ENCODE results near the gene STX12. TPM values are rescaled to one million over a fixed set of nuclear protein-coding genes. Genes with fewer than 3 reads are reported as not detected.
"Not testable (repeated sequence)": the region's sequence is repeated elsewhere in the genome, so short reads cannot be mapped to it uniquely, and the experiment has no call there.

Gene STX12
- total RNA-seq, 2 donors from 2014 or later: 49.2 to 65.0 TPM

GRCh38 chr1:27864264-27864895 lies 91.4 kb downstream of the STX12 start:
- no peak overlapping the region for H3K4me3 ChIP-seq
- no peak for TF ChIP-seq CTCF (IDR thresholded peaks at IDR 0.05)
- H3K27ac ChIP-seq: peak overlapping the region; percentile 35
- intact Hi-C loops (cut with DNase I): no loop called here
- H3K36me3 ChIP-seq: no peaks in the 10 kb centered on the region
- no peaks in the 10 kb centered on the region for H3K4me1 ChIP-seq
- peak overlapping the region in 1 of 2 donors; percentile 12 for H3K9ac ChIP-seq (ENCODE audit: low read depth in 2 of 2, low read length in 2 of 2)
- no peak for DNase-seq
- H3K27me3 ChIP-seq: no peaks in the 10 kb centered on the region
- H3K9me3 ChIP-seq: no peaks in the 10 kb centered on the region

- intact Hi-C loops (cut with DNase I): no loop called here
- H3K9me3 ChIP-seq: no peaks in the 10 kb centered on the region
- H3K4me1 ChIP-seq: no peaks in the 10 kb centered on the region
- no peak for TF ChIP-seq CTCF (IDR thresholded peaks at IDR 0.05)
- H3K9ac ChIP-seq (ENCODE audit: low read depth in 2 of 2, low read length in 2 of 2): no peak overlapping the region
- DNase-seq: no peak
- no peaks in the 10 kb centered on the region for H3K36me3 ChIP-seq
- no peak overlapping the region for H3K27ac ChIP-seq
- no peaks in the 10 kb centered on the region for H3K27me3 ChIP-seq
- H3K4me3 ChIP-seq: no peak overlapping the region
These were observed 92.8 kb downstream of the STX12 start for GRCh38 chr1:27865821-27866220.

- intact Hi-C loops (cut with DNase I): no loop called here
- TF ChIP-seq CTCF (IDR thresholded peaks at IDR 0.05): no peak
- Histone ChIP-seq H3K4me1 (no peaks in the 10 kb centered on the region), H3K9me3 (no peaks in the 10 kb centered on the region), H3K36me3 (no peaks in the 10 kb centered on the region), H3K27me3 (no peaks in the 10 kb centered on the region), H3K9ac (ENCODE audit: low read depth in 2 of 2, low read length in 2 of 2) (no peak overlapping the region), H3K4me3 (no peak overlapping the region), H3K27ac (peak overlapping the region; percentile 53)
- DNase-seq: no peak
These were observed 95.5 kb downstream of the STX12 start for GRCh38 chr1:27868556-27868931.

- no peak for TF ChIP-seq CTCF (IDR thresholded peaks at IDR 0.05)
- Histone ChIP-seq H3K9ac (ENCODE audit: low read depth in 2 of 2, low read length in 2 of 2) (peak overlapping the region in 1 of 2 donors; percentile 14), H3K9me3 (no peaks in the 10 kb centered on the region), H3K27me3 (no peaks in the 10 kb centered on the region), H3K36me3 (no peaks in the 10 kb centered on the region), H3K27ac (peak overlapping the region; percentile 53), H3K4me3 (no peak overlapping the region), H3K4me1 (no peaks in the 10 kb centered on the region)
- intact Hi-C loops (cut with DNase I): no loop called here
- DNase-seq: no peak
These were observed 96.1 kb downstream of the STX12 start for GRCh38 chr1:27868932-27869718.

GRCh38 chr1:27869719-27870085 lies 96.7 kb downstream of the STX12 start:
- Histone ChIP-seq H3K36me3 (no peaks in the 10 kb centered on the region), H3K9me3 (no peaks in the 10 kb centered on the region), H3K27me3 (no peaks in the 10 kb centered on the region), H3K4me1 (no peaks in the 10 kb centered on the region), H3K4me3 (no peak overlapping the region), H3K9ac (ENCODE audit: low read depth in 2 of 2, low read length in 2 of 2) (no peak overlapping the region), H3K27ac (peak overlapping the region; percentile 53)
- intact Hi-C loops (cut with DNase I): no loop called here
- no peak for TF ChIP-seq CTCF (IDR thresholded peaks at IDR 0.05)
- no peak for DNase-seq

- H3K9ac ChIP-seq (ENCODE audit: low read depth in 2 of 2, low read length in 2 of 2); H3K9me3 ChIP-seq; H3K27ac ChIP-seq; intact Hi-C loops (cut with DNase I); H3K4me1 ChIP-seq; H3K27me3 ChIP-seq; DNase-seq; H3K4me3 ChIP-seq; H3K36me3 ChIP-seq: not testable (repeated sequence)
These were observed 98.1 kb downstream of the STX12 start for GRCh38 chr1:27871076-27871475.

All from colonic mucosa (tissue), 4 donors.